Keratinocyte (primary cell): Measurements from ENCODE around the gene TCHP. TPM values are rescaled to one million over a fixed set of nuclear protein-coding genes. Genes with fewer than 3 reads are reported as not detected.

ENCODE experiments used
- DNase-seq: peaks from one replicate; pipeline ENCODE4 v3.0.0-alpha.2; 2011; ENCODE audit warnings: low read depth, missing footprints, low spot score
- FAIRE-seq: peaks from 2 replicates; lab custom pipeline; 2011; peaks lifted over from hg19 to GRCh38; lab: Jason Lieb, UNC
- H2AFZ ChIP-seq: 2 replicates; pipeline ENCODE4 v1.6.0; 2012; ENCODE audit warnings: low read length, control low read depth, inconsistent platforms; ENCODE audit not compliant: control insufficient read depth
- H3K27ac ChIP-seq: 2 replicates; pipeline ENCODE4 v1.5.1; 2011; ENCODE audit warnings: low read length; ENCODE audit not compliant: control insufficient read depth, insufficient read depth
- H3K27me3 ChIP-seq: 3 replicates; pipeline ENCODE4 v1.6.0; 2011; ENCODE audit warnings: low read length; ENCODE audit not compliant: control insufficient read depth, insufficient read depth; ENCODE audit errors: extremely low read depth
- H3K36me3 ChIP-seq, 2 experiments: 2 replicates in 1 of 2; 3 replicates in 1 of 2; pipeline ENCODE4 v1.5.1; 2011; ENCODE audit warnings: low read length in 2 of 2, mild to moderate bottlenecking in 1 of 2; ENCODE audit not compliant: control insufficient read depth in 2 of 2, insufficient read depth in 2 of 2; ENCODE audit errors: extremely low read depth in 1 of 2
- H3K4me1 ChIP-seq: 3 replicates; pipeline ENCODE4 v1.5.1; 2011; ENCODE audit warnings: low read length; ENCODE audit not compliant: control insufficient read depth, insufficient read depth; ENCODE audit errors: extremely low read depth
- H3K4me2 ChIP-seq: 3 replicates; pipeline ENCODE4 v1.6.0; 2011; ENCODE audit warnings: low read depth, low read length; ENCODE audit not compliant: control insufficient read depth, insufficient read depth; ENCODE audit errors: extremely low read depth
- H3K4me3 ChIP-seq, 3 experiments: fragments of 200-600 bp in 1 of 3; sonication (generic) in 1 of 3; 2 replicates in 2 of 3; 3 replicates in 1 of 3; pipeline ENCODE4 v1.5.1; 2011 to 2016; ENCODE audit warnings: low read length in 3 of 3, mild to moderate bottlenecking in 3 of 3, control low read depth in 2 of 3, inconsistent platforms in 1 of 3, low read depth in 1 of 3, mixed read lengths in 1 of 3, mixed run types in 1 of 3, moderate library complexity in 1 of 3; ENCODE audit not compliant: control insufficient read depth in 2 of 3, insufficient read depth in 2 of 3; ENCODE audit errors: extremely low read depth in 1 of 3
- H3K79me2 ChIP-seq: 2 replicates; pipeline ENCODE4 v1.6.0; 2012; ENCODE audit warnings: low read length; ENCODE audit not compliant: control insufficient read depth, insufficient read depth
- H3K9ac ChIP-seq: 3 replicates; pipeline ENCODE4 v1.6.0; 2011; ENCODE audit warnings: low read length; ENCODE audit not compliant: control insufficient read depth, insufficient read depth; ENCODE audit errors: extremely low read depth
- H3K9me1 ChIP-seq: 3 replicates; pipeline ENCODE4 v1.6.0; 2011; ENCODE audit warnings: low read length; ENCODE audit not compliant: control insufficient read depth, insufficient read depth; ENCODE audit errors: extremely low read depth
- H3K9me3 ChIP-seq: 2 replicates; pipeline ENCODE4 v1.5.1; 2012; ENCODE audit warnings: low read depth, low read length; ENCODE audit not compliant: control insufficient read depth
- H4K20me1 ChIP-seq: 3 replicates; pipeline ENCODE4 v1.6.0; 2011; ENCODE audit warnings: low read length; ENCODE audit not compliant: control insufficient read depth, insufficient read depth; ENCODE audit errors: extremely low read depth
- CTCF ChIP-seq, 3 experiments: IDR thresholded peaks in 1 of 3; conservative IDR thresholded peaks in 1 of 3; optimal IDR thresholded peaks in 1 of 3; 2 replicates in 2 of 3; 3 replicates in 1 of 3; pipeline versions ENCODE3 to v1.5.1; 2011; ENCODE audit warnings: low read length in 3 of 3, mild to moderate bottlenecking in 3 of 3, moderate library complexity in 2 of 3, control low read depth in 1 of 3, inconsistent platforms in 1 of 3; ENCODE audit not compliant: insufficient read depth in 2 of 3; ENCODE audit errors: extremely low read depth in 1 of 3
- EZH2 ChIP-seq: IDR thresholded peaks from one replicate; pipeline ENCODE4 v1.6.1; 2012; ENCODE audit warnings: inconsistent platforms, mild to moderate bottlenecking, low read length, moderate library complexity
- dilution Hi-C: fragments of 300-500 bp; cut with MboI; formaldehyde crosslinking; loops from one replicate; pipeline ENCODE4 v1.7.0; 2020; ENCODE audit warnings: low sequenced_read_pairs; ENCODE audit not compliant: extremely low pct_ligation_motif_present
- polyA plus RNA-seq, 5 experiments: library from polyadenylated mRNA; depleted of rRNA in 3 of 5; stranded (reverse) in 3 of 5; stranded (forward) in 1 of 5; unstranded in 1 of 5; fragments of >200 nt; gene quantifications; 1 replicate in 1 of 5; 2 replicates in 3 of 5; 3 replicates in 1 of 5; pipeline versions ENCODE4 v1.2.1 to v1.2.3, GENCODE V29; 2011 to 2012; ENCODE audit warnings: missing spikeins in 2 of 5, low read depth in 1 of 5, low replicate concordance in 1 of 5

The TCHP gene
- polyA plus RNA-seq, 1 donor (not counting 4 experiments of a cell fraction or from before 2014, with no cell fraction given), result 9.6 TPM

- Histone ChIP-seq H3K79me2 (no peaks in the 10 kb centered on the region), H3K4me2 (no peak overlapping the region), H3K27ac (no peak overlapping the region), H3K4me3 (no peak overlapping the region), H3K9ac (no peak overlapping the region), H3K27me3 (no peaks in the 10 kb centered on the region), H3K4me1 (no peaks in the 10 kb centered on the region), H3K9me3 (no peaks in the 10 kb centered on the region), H4K20me1 (no peaks in the 10 kb centered on the region), H2AFZ (no peak overlapping the region), H3K36me3 (peaks cover 21 to 23% of the 10 kb centered on the region in 2 experiments), H3K9me1 (no peaks in the 10 kb centered on the region)
- dilution Hi-C loops, result no loop called here
- TF ChIP-seq CTCF (optimal IDR thresholded peaks at IDR 0.05 in 1 of 3, IDR thresholded peaks at IDR 0.05 in 1 of 3, conservative IDR thresholded peaks at IDR 0.05 in 1 of 3; ENCODE audit: extremely low read depth in 1 of 3, insufficient read depth in 2 of 3, low read length in 3 of 3) (no peak), EZH2 (no peak)
- FAIRE-seq (no peak), DNase-seq (no peak)
Measured at GRCh38 chr12:109953656-109954055, 53.6 kb downstream of the TCHP start.

- H3K4me1 ChIP-seq, result no peaks in the 10 kb centered on the region
- no peak overlapping the region for H2AFZ ChIP-seq
- TF ChIP-seq CTCF (optimal IDR thresholded peaks at IDR 0.05 in 1 of 3, IDR thresholded peaks at IDR 0.05 in 1 of 3, conservative IDR thresholded peaks at IDR 0.05 in 1 of 3; ENCODE audit: extremely low read depth in 1 of 3, insufficient read depth in 2 of 3, low read length in 3 of 3) (no peak), EZH2 (no peak)
- peaks cover 4 to 10% of the 10 kb centered on the region in 2 experiments for H3K36me3 ChIP-seq
- dilution Hi-C loops, result no loop called here
- H3K27me3 ChIP-seq, result no peaks in the 10 kb centered on the region
- H3K9me3 ChIP-seq, result no peaks in the 10 kb centered on the region
- no peaks in the 10 kb centered on the region for H3K9me1 ChIP-seq
- DNase-seq, result no peak
- no peaks in the 10 kb centered on the region for H3K79me2 ChIP-seq
- H3K9ac ChIP-seq, result no peak overlapping the region
- H3K4me3 ChIP-seq, result no peak overlapping the region
- H4K20me1 ChIP-seq, result no peaks in the 10 kb centered on the region
- FAIRE-seq, result no peak
- no peak overlapping the region for H3K27ac ChIP-seq
- H3K4me2 ChIP-seq, result no peak overlapping the region
Measured at GRCh38 chr12:109958374-109958773, 58.3 kb downstream of the TCHP start.
